ENCODE data around the gene TCEA2.

Gene TCEA2

DNA sequence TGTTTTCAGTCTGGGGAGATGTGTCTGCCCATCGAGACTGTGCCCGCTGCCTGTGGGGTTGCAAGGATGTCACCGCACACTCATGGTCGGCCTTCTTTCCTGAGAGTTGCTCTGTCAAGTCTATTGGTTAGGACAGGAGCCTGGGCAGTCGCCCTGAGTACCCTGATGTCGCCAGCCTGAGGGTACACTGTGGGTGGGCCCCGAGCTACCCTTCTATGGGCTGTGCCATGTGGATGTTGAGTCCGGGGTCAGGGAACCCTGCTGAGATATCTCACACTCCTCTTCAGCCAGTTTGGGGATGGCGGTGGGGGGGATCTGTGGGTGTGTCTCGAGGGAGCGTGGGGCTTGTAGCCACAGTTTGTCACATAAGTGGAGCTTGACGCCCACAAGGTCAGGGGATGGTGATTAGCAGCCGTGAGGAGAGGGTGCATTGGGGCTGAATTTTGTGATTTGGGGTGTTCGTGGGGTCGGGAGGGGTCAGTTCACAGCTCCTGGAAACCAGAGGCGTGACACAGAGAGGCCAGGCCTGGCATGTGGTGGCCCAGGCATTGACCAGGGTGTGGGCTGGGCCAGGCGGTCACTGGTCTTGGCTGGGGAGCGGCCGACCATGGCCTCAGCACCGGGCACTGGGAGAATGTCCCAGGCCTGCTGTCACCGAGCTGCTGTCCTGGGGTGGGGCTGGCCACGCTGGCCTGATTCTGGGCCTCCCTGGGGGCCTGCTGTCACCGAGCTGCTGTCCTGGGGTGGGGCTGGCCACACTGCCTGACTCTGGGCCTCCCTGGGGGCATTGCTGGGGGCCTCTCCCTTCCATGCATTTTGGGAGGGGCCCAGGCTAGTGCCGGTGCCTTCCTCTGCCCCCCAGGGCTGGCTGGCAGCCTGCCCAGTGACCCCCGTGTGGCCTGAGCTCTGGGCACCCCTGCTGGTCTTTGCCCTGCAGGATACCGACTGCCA lies 46.0 kb downstream of the TCEA2 start:
- H3K4me2 ChIP-seq, result no peak overlapping the region
- H2AFZ ChIP-seq (ENCODE audit: low read depth), result no peak overlapping the region
- H3K4me3 ChIP-seq (IDR thresholded peaks at IDR 0.05; ENCODE audit: insufficient read depth, low read depth, low read length), result no peak overlapping the region
- H3K27ac ChIP-seq, result no peak overlapping the region
- no peaks in the 10 kb centered on the region for H4K20me1 ChIP-seq (ENCODE audit: insufficient read depth)
- H3K9ac ChIP-seq, result no peak overlapping the region
- no peaks in the 10 kb centered on the region for H3K79me2 ChIP-seq (ENCODE audit: insufficient read depth, low read depth)
- no peaks in the 10 kb centered on the region for H3K36me3 ChIP-seq (ENCODE audit: insufficient read depth)
- H3K27me3 ChIP-seq (ENCODE audit: insufficient read depth, low read depth), result peaks cover 91% of the 10 kb centered on the region
- TF ChIP-seq, protein P1, sequence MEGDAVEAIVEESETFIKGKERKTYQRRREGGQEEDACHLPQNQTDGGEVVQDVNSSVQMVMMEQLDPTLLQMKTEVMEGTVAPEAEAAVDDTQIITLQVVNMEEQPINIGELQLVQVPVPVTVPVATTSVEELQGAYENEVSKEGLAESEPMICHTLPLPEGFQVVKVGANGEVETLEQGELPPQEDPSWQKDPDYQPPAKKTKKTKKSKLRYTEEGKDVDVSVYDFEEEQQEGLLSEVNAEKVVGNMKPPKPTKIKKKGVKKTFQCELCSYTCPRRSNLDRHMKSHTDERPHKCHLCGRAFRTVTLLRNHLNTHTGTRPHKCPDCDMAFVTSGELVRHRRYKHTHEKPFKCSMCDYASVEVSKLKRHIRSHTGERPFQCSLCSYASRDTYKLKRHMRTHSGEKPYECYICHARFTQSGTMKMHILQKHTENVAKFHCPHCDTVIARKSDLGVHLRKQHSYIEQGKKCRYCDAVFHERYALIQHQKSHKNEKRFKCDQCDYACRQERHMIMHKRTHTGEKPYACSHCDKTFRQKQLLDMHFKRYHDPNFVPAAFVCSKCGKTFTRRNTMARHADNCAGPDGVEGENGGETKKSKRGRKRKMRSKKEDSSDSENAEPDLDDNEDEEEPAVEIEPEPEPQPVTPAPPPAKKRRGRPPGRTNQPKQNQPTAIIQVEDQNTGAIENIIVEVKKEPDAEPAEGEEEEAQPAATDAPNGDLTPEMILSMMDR (conservative IDR thresholded peaks at IDR 0.05; ENCODE audit: low read depth, low read length), result no peak
- no peaks in the 10 kb centered on the region for H3K4me1 ChIP-seq (ENCODE audit: low read depth, poor library complexity, severe bottlenecking)

DNA sequence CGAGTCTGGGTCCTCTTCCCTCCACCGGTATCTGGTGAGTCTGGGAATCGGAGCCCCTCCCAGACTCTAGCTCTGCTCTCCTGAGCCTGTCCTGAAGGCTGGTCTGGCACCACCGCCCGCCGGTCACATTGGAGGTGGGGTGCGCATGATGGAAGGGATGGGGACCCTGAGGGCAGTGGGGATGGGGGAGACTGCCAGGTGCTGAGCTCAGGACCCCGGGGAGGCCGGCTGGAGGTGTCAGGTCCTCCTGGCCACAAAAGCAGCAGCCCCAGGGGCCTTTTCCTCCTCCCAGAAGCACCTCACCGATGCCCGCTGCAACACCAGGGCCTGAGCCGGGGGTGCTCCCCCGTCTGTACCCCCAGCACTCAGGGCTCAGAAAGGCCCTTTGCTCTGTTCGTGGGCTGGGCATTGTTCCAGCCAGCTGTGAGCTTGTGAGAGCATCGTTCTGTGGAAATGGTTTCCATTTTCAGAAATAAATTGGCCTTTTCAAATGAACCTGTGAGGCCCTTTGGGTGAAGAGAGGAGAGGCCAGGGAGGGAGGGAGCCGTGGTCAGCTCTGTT lies 46.9 kb downstream of the TCEA2 start:
- H3K27me3 ChIP-seq (ENCODE audit: insufficient read depth, low read depth), result peaks cover 92% of the 10 kb centered on the region

DNA sequence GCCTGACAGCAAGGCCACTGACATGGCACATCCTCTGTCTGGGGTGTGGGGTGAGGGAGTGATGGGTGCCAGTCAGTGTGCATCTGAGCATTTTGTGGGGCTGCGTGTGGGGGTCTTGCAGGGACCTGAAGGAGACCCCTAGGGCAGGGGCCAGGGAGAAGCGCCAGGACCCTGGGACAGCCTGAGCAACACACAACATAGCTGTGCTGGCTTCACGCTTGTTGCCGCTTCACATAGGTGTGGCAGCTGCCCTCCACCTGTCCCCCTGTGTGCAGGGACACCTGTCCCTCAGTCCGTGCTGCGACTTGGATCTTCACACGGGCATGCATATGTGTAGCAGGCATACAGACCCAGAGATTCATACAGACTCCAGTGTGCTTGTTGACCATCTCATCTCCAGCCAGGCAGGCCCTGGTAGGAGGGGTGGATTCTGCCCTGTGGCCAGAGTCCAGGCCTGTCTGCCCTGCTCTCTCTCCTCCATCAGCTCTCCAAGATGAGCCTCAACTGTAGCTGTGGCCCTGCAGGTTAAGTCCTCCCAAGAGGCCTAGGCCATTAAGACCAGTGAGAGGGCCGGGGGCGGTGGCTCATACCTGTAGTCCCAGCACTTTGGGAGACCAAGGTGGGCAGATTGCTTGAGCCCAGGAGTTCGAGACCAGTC lies 47.5 kb downstream of the TCEA2 start:
- peaks cover 95% of the 10 kb centered on the region for H3K27me3 ChIP-seq (ENCODE audit: insufficient read depth, low read depth)
- H3K4me1 ChIP-seq (ENCODE audit: low read depth, poor library complexity, severe bottlenecking), result no peaks in the 10 kb centered on the region
- H3K9ac ChIP-seq, result no peak overlapping the region
- no peak overlapping the region for H3K4me3 ChIP-seq (IDR thresholded peaks at IDR 0.05; ENCODE audit: insufficient read depth, low read depth, low read length)
- no peaks in the 10 kb centered on the region for H3K36me3 ChIP-seq (ENCODE audit: insufficient read depth)
- no peak overlapping the region for H3K27ac ChIP-seq
- H3K79me2 ChIP-seq (ENCODE audit: insufficient read depth, low read depth), result no peaks in the 10 kb centered on the region
- no peak overlapping the region for H2AFZ ChIP-seq (ENCODE audit: low read depth)
- no peak overlapping the region for H3K4me2 ChIP-seq
- no peaks in the 10 kb centered on the region for H4K20me1 ChIP-seq (ENCODE audit: insufficient read depth)
- TF ChIP-seq, protein P1 (conservative IDR thresholded peaks at IDR 0.05; ENCODE audit: low read depth, low read length), result no peak

More for the DNA sequence above, 46.9 kb downstream of the TCEA2 start:
- Histone ChIP-seq H3K79me2 (ENCODE audit: insufficient read depth, low read depth) (no peaks in the 10 kb centered on the region), H3K4me1 (ENCODE audit: low read depth, poor library complexity, severe bottlenecking) (no peaks in the 10 kb centered on the region), H3K9ac (no peak overlapping the region), H2AFZ (ENCODE audit: low read depth) (no peak overlapping the region), H3K27ac (no peak overlapping the region), H3K4me3 (IDR thresholded peaks at IDR 0.05; ENCODE audit: insufficient read depth, low read depth, low read length) (no peak overlapping the region), H3K36me3 (ENCODE audit: insufficient read depth) (no peaks in the 10 kb centered on the region), H3K4me2 (no peak overlapping the region), H4K20me1 (ENCODE audit: insufficient read depth) (no peaks in the 10 kb centered on the region)
- TF ChIP-seq, protein P1 (conservative IDR thresholded peaks at IDR 0.05; ENCODE audit: low read depth, low read length), result no peak

DNA sequence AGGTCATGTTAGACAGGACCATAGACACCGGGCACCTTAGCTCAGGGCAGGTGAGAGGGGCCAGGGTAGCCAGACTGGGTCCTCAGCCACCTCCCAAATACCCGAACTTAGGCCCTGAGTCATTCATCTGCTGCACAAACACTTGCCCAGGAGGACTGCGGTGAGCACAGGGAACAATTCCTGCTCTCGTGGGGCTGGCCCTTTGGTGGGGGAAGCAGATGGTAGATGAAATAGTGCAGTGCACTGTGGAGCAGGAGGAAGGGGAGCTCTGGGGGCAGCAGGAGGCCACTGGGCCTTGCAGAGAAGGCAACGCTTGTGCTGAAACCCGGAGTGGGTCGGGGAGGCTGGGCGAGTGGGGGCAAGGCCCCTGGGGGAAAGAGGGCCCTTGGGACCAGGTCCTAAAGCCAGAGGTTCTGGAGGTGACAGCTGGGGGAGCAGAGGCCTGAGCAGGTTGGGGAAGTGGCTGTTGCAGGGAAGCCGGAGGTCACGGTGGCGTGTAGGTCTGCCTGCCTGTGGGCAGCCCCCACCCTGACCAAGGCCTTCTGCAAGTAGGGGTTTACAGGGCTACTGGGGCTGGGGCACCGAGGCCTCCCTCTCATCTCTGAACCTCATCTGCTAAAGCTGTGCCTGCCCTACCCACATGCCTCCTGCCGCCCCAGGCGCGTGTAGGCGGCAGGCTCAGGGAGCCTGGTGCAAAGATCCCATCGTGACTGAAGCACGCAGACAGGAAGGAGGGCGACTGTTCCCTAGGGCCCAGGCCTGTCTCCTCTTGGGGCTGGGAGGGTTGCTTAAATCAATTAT lies 49.0 kb downstream of the TCEA2 start:
- no peak overlapping the region for H3K4me3 ChIP-seq (IDR thresholded peaks at IDR 0.05; ENCODE audit: insufficient read depth, low read depth, low read length)
- peaks cover 97% of the 10 kb centered on the region for H3K27me3 ChIP-seq (ENCODE audit: insufficient read depth, low read depth)
- TF ChIP-seq, protein P1 (conservative IDR thresholded peaks at IDR 0.05; ENCODE audit: low read depth, low read length), result no peak
- H3K36me3 ChIP-seq (ENCODE audit: insufficient read depth), result no peaks in the 10 kb centered on the region
- no peaks in the 10 kb centered on the region for H3K79me2 ChIP-seq (ENCODE audit: insufficient read depth, low read depth)
- H4K20me1 ChIP-seq (ENCODE audit: insufficient read depth), result no peaks in the 10 kb centered on the region
- no peaks in the 10 kb centered on the region for H3K4me1 ChIP-seq (ENCODE audit: low read depth, poor library complexity, severe bottlenecking)
- no peak overlapping the region for H3K9ac ChIP-seq
- no peak overlapping the region for H3K27ac ChIP-seq
- no peak overlapping the region for H3K4me2 ChIP-seq
- no peak overlapping the region for H2AFZ ChIP-seq (ENCODE audit: low read depth)
